GM12878 (cell line): ENCODE data around the gene SSR1. TPM values are rescaled to one million over a fixed set of nuclear protein-coding genes. Genes with fewer than 3 reads are reported as not detected.
A peak's percentile ranks its signal among the peaks of the same experiment; 100 is the strongest.

Source experiments
- BACH1 ChIP-seq: fragments of 450-650 bp; IDR thresholded peaks from 2 replicates; pipeline ENCODE4 v1.6.1; 2017; ENCODE audit warnings: mild to moderate bottlenecking, borderline replicate concordance
- BRCA1 ChIP-seq: IDR thresholded peaks from 2 replicates; pipeline ENCODE4 v1.6.1; 2011; ENCODE audit warnings: low read depth, low read length, improper control_type of control experiment
- CBX5 ChIP-seq: sonication (generic); IDR thresholded peaks from 2 replicates; pipeline ENCODE4 v1.6.1; 2016; ENCODE audit warnings: low read depth, moderate library complexity, mild to moderate bottlenecking, inconsistent platforms
- EZH2 ChIP-seq: IDR thresholded peaks from 2 replicates; pipeline ENCODE4 v1.6.1; 2012; ENCODE audit warnings: low read depth, mild to moderate bottlenecking, control low read depth, inconsistent platforms, low read length, borderline replicate concordance; ENCODE audit not compliant: control insufficient read depth
- FOS ChIP-seq: IDR thresholded peaks from 3 replicates; pipeline ENCODE4 v1.6.1; 2011; ENCODE audit warnings: borderline replicate concordance; ENCODE audit not compliant: insufficient read length; ENCODE audit errors: extremely low read depth
- HDAC2 ChIP-seq: fragments of 200-600 bp; sonication (generic); IDR thresholded peaks from 2 replicates; pipeline ENCODE4 v1.6.1; 2017
- IRF4 ChIP-seq: IDR thresholded peaks from 2 replicates; pipeline ENCODE4 v1.6.1; 2011; ENCODE audit warnings: low read depth, low read length
- LARP7 ChIP-seq: fragments of 450-650 bp; IDR thresholded peaks from 2 replicates; pipeline ENCODE4 v1.6.1; 2017; ENCODE audit warnings: mild to moderate bottlenecking
- NBN ChIP-seq: fragments of 450-650 bp; IDR thresholded peaks from 2 replicates; pipeline ENCODE4 v1.6.1; 2016
- NFYB ChIP-seq: IDR thresholded peaks from 2 replicates; pipeline ENCODE4 v1.6.1; 2011; ENCODE audit warnings: low read depth, mild to moderate bottlenecking, low read length, improper control_type of control experiment, moderate library complexity; ENCODE audit not compliant: insufficient read depth
- NR2F1 ChIP-seq: fragments of 450-650 bp; conservative IDR thresholded peaks from 2 replicates; pipeline ENCODE4 v1.6.1; 2017; ENCODE audit warnings: mild to moderate bottlenecking
- NRF1 ChIP-seq: conservative IDR thresholded peaks from 2 replicates; pipeline ENCODE4 v1.6.1; 2011; ENCODE audit warnings: mild to moderate bottlenecking, low read depth, low read length, improper control_type of control experiment
- POLR2A ChIP-seq: IDR thresholded peaks from 2 replicates; pipeline ENCODE4 v1.6.1; 2011; ENCODE audit warnings: low read depth, mild to moderate bottlenecking, low read length
- SIN3A ChIP-seq: IDR thresholded peaks from 2 replicates; pipeline ENCODE4 v1.6.1; 2012; ENCODE audit warnings: low read depth, low read length, improper control_type of control experiment
- TARDBP ChIP-seq: IDR thresholded peaks from 2 replicates; pipeline ENCODE4 v1.6.1; 2016; ENCODE audit warnings: borderline replicate concordance
- ZNF274 ChIP-seq: IDR thresholded peaks from one replicate; pipeline ENCODE4 v1.8.0; 2011; ENCODE audit not compliant: insufficient read length, insufficient read depth
- ZZZ3 ChIP-seq: IDR thresholded peaks from 2 replicates; pipeline ENCODE4 v1.6.1; 2011; ENCODE audit warnings: low read depth; ENCODE audit not compliant: control insufficient read depth, insufficient read length
- polyA plus RNA-seq, 11 experiments: library from polyadenylated mRNA; depleted of rRNA in 4 of 11; unstranded in 6 of 11; stranded (reverse) in 5 of 11; fragments of >200 nt; fragmentation: Nextera tagmentation in 4 of 11; fragmentation: Illumina TruSeq in 1 of 11; extraction: Ambion mirVana in 4 of 11; extraction: Trizol in 1 of 11; gene quantifications; 1 replicate in 1 of 11; 2 replicates in 10 of 11; pipeline versions ENCODE4 v1.2.1 to v1.2.3, GENCODE V29; 2011 to 2016; ENCODE audit warnings: inconsistent platforms in 2 of 11, missing spikeins in 2 of 11, low read depth in 1 of 11
- total RNA-seq, 4 experiments: library from RNA; depleted of rRNA in 3 of 4; stranded (reverse); fragments of >200 nt in 3 of 4; fragmentation: Illumina TruSeq in 1 of 4; extraction: Trizol in 1 of 4; gene quantifications; 2 replicates each; pipeline versions ENCODE4 v1.2.1 to v1.2.3, GENCODE V29; 2013 to 2021
- TF ChIP-seq, protein P1 (sequence below): fragments of 150-350 bp; IDR thresholded peaks from 2 replicates; pipeline ENCODE4 v1.6.1; 2016; ENCODE audit warnings: low read depth, low read length
- TF ChIP-seq, protein P2 (sequence below): IDR thresholded peaks from 2 replicates; pipeline ENCODE4 v1.6.1; 2011; ENCODE audit warnings: mild to moderate bottlenecking, low read depth, low read length, moderate library complexity; ENCODE audit not compliant: insufficient replicate concordance
- TF ChIP-seq, protein P3 (sequence below): fragments of 450-650 bp; IDR thresholded peaks from 2 replicates; pipeline ENCODE4 v1.6.1; 2017; ENCODE audit warnings: borderline replicate concordance
- TF ChIP-seq, protein P4 (sequence below): IDR thresholded peaks from 2 replicates; pipeline ENCODE4 v1.6.1; 2011; ENCODE audit warnings: borderline replicate concordance, low read depth, mild to moderate bottlenecking, moderate library complexity, mixed read lengths, low read length; ENCODE audit not compliant: insufficient read depth; ENCODE audit errors: extremely low read length

SSR1 gene
- total and polyA plus RNA-seq, 10 of the 15 experiments (the other 5 are each of a cell fraction or from before 2014, with no cell fraction given), result 42.0 to 209 (median 128) TPM

DNA sequence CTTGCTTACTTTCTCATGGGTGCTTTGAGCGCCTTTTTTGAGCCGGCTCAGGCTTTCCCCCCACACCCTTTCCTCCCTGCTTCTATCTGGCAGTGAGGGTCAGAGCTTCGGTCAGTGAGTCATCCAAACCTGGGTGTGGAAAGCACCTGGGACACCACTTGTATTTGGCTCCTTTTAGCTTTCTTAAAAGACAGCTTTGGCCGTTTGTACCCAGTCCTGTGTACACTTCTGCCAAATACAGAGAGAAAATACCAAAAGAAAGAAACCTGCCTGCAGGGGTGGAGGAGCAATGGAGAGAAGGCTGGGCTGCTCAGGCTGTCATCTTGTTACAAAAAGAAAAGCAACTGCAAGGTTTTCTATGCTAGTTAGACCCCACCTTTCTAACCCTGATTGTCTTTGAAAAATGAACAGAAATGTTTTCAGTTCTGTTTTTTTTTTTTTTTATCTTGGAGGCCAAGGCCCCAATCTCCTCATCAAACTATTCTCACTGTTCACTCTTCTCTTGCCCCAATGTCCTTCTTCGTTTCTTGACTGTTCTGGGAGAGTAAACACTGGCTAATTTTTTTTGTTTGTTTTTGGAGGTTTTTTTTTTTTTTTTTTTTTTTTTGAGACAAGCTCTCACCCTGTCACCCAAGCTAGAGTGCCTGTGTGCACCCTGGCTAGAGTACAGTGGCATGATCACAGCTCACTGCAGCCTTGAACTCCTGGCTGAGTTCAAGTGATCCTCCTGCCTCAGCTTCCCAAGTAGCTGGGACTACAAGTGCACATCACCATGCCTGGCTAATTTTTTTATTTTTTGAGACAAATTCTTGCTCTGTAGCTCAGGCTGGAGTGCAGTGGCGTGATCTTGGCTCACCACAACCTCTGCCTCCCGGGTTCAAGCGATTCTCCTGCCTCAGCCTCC is 76.4 kb downstream of the SSR1 start (continued):
- TF ChIP-seq, protein P1, sequence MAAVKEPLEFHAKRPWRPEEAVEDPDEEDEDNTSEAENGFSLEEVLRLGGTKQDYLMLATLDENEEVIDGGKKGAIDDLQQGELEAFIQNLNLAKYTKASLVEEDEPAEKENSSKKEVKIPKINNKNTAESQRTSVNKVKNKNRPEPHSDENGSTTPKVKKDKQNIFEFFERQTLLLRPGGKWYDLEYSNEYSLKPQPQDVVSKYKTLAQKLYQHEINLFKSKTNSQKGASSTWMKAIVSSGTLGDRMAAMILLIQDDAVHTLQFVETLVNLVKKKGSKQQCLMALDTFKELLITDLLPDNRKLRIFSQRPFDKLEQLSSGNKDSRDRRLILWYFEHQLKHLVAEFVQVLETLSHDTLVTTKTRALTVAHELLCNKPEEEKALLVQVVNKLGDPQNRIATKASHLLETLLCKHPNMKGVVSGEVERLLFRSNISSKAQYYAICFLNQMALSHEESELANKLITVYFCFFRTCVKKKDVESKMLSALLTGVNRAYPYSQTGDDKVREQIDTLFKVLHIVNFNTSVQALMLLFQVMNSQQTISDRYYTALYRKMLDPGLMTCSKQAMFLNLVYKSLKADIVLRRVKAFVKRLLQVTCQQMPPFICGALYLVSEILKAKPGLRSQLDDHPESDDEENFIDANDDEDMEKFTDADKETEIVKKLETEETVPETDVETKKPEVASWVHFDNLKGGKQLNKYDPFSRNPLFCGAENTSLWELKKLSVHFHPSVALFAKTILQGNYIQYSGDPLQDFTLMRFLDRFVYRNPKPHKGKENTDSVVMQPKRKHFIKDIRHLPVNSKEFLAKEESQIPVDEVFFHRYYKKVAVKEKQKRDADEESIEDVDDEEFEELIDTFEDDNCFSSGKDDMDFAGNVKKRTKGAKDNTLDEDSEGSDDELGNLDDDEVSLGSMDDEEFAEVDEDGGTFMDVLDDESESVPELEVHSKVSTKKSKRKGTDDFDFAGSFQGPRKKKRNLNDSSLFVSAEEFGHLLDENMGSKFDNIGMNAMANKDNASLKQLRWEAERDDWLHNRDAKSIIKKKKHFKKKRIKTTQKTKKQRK, result no peak
- TF ChIP-seq NBN (peak; percentile 33; the same call in 1 of the 2 replicates), ZZZ3 (no peak), HDAC2 (no peak), LARP7 (no peak), EZH2 (no peak), CBX5 (0 out of 2 replicates have a peak, but pooled peaks have one; percentile 53), NFYB (no peak), POLR2A (no peak), NR2F1 (0 out of 2 replicates have a peak, but pooled peaks have one; percentile 52), TARDBP (no peak), NRF1 (no peak), BRCA1 (no peak), FOS (no peak), ZNF274 (no peak), IRF4 (no peak), BACH1 (no peak), SIN3A (no peak)
- TF ChIP-seq, protein P2, sequence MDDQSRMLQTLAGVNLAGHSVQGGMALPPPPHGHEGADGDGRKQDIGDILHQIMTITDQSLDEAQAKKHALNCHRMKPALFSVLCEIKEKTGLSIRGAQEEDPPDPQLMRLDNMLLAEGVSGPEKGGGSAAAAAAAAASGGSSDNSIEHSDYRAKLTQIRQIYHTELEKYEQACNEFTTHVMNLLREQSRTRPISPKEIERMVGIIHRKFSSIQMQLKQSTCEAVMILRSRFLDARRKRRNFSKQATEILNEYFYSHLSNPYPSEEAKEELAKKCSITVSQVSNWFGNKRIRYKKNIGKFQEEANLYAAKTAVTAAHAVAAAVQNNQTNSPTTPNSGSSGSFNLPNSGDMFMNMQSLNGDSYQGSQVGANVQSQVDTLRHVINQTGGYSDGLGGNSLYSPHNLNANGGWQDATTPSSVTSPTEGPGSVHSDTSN, result no peak
- TF ChIP-seq, protein P3, sequence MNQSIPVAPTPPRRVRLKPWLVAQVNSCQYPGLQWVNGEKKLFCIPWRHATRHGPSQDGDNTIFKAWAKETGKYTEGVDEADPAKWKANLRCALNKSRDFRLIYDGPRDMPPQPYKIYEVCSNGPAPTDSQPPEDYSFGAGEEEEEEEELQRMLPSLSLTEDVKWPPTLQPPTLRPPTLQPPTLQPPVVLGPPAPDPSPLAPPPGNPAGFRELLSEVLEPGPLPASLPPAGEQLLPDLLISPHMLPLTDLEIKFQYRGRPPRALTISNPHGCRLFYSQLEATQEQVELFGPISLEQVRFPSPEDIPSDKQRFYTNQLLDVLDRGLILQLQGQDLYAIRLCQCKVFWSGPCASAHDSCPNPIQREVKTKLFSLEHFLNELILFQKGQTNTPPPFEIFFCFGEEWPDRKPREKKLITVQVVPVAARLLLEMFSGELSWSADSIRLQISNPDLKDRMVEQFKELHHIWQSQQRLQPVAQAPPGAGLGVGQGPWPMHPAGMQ, result no peak
- TF ChIP-seq, protein P4, sequence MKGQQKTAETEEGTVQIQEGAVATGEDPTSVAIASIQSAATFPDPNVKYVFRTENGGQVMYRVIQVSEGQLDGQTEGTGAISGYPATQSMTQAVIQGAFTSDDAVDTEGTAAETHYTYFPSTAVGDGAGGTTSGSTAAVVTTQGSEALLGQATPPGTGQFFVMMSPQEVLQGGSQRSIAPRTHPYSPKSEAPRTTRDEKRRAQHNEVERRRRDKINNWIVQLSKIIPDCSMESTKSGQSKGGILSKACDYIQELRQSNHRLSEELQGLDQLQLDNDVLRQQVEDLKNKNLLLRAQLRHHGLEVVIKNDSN, result no peak
